Uterus (tissue), 2 donors: ENCODE data around the gene RFPL3.
"Not testable (repeated sequence)": the region's sequence is repeated elsewhere in the genome, so short reads cannot be mapped to it uniquely, and the experiment has no call there.

Experiments
- POLR2A ChIP-seq, 2 donors: fragments of 450-650 bp; IDR thresholded peaks; one replicate each; pipeline ENCODE4 v1.6.1; 2016; ENCODE audit warnings: antibody characterized with exemption in 2 of 2, mild to moderate bottlenecking in 1 of 2, moderate library complexity in 1 of 2
- TF ChIP-seq, protein P1 (sequence below), 4 experiments: fragments of 200-600 bp in 2 of 4; fragments of 450-650 bp in 2 of 4; sonication (generic) in 2 of 4; IDR thresholded peaks; one replicate each; pipeline ENCODE4 v1.5.1; 2016 to 2019; ENCODE audit warnings: antibody characterized with exemption in 4 of 4, mild to moderate bottlenecking in 2 of 4, moderate library complexity in 1 of 4

DNA sequence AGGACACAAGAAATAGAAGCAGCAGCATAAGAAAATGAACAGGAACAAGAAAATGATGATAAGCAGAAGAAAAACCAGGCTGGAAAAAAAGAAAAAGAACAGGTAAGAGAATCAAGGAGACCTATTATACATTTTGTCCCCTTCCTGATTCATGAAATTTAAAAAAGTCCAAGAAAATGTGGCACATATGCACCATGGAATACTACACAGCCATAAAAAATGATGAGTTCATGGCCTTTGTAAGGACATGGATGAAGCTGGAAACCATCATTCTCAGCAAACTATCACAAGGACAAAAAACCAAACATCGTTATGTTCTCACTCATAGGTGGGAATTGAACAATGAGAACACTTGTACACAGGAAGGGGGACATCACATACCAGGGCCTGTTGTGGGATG, 5.8 kb upstream of the RFPL3 start:
- TF ChIP-seq, protein P1, sequence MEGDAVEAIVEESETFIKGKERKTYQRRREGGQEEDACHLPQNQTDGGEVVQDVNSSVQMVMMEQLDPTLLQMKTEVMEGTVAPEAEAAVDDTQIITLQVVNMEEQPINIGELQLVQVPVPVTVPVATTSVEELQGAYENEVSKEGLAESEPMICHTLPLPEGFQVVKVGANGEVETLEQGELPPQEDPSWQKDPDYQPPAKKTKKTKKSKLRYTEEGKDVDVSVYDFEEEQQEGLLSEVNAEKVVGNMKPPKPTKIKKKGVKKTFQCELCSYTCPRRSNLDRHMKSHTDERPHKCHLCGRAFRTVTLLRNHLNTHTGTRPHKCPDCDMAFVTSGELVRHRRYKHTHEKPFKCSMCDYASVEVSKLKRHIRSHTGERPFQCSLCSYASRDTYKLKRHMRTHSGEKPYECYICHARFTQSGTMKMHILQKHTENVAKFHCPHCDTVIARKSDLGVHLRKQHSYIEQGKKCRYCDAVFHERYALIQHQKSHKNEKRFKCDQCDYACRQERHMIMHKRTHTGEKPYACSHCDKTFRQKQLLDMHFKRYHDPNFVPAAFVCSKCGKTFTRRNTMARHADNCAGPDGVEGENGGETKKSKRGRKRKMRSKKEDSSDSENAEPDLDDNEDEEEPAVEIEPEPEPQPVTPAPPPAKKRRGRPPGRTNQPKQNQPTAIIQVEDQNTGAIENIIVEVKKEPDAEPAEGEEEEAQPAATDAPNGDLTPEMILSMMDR (IDR thresholded peaks at IDR 0.05): not testable (repeated sequence)
- TF ChIP-seq POLR2A (IDR thresholded peaks at IDR 0.05): not testable (repeated sequence)
